Neutrophil (primary cell): ENCODE results near the gene TIMM9.

ENCODE experiments used
- H3K27ac ChIP-seq: fragments of 200-600 bp; sonication (generic); 2 replicates; pipeline ENCODE4 v1.5.1; 2016; ENCODE audit warnings: mild to moderate bottlenecking, moderate library complexity
- H3K27me3 ChIP-seq: fragments of 200-600 bp; sonication (generic); 2 replicates; pipeline ENCODE4 v1.6.0; 2016; ENCODE audit warnings: mild to moderate bottlenecking
- H3K36me3 ChIP-seq: fragments of 200-600 bp; sonication (generic); 2 replicates; pipeline ENCODE4 v1.5.1; 2017
- H3K4me1 ChIP-seq, 2 experiments: fragments of 200-600 bp in 1 of 2; sonication (generic) in 1 of 2; 1 replicate in 1 of 2; 2 replicates in 1 of 2; pipeline versions ENCODE4 v1.5.1 to v1.6.1; 2013 to 2016; ENCODE audit warnings: low read depth in 1 of 2, low read length in 1 of 2, mild to moderate bottlenecking in 1 of 2, moderate library complexity in 1 of 2; ENCODE audit not compliant: control insufficient read depth in 1 of 2, insufficient read depth in 1 of 2
- H3K4me3 ChIP-seq, 2 experiments: fragments of 200-600 bp in 1 of 2; sonication (generic) in 1 of 2; 1 replicate in 1 of 2; 2 replicates in 1 of 2; pipeline ENCODE4 v1.5.1; 2013 to 2016; ENCODE audit warnings: low read depth in 1 of 2, low read length in 1 of 2, mild to moderate bottlenecking in 1 of 2, moderate library complexity in 1 of 2
- H3K9me3 ChIP-seq: fragments of 200-600 bp; sonication (generic); 2 replicates; pipeline ENCODE4 v1.5.1; 2016
- TF ChIP-seq, protein P1 (sequence below): fragments of 200-600 bp; sonication (generic); IDR thresholded peaks from 2 replicates; pipeline ENCODE4 v1.5.1; 2016; ENCODE audit warnings: antibody characterized with exemption

Gene TIMM9

GRCh38 chr14:58465421-58465820 lies 38.1 kb upstream of the TIMM9 start:
- peaks cover 45% of the 10 kb centered on the region for H3K36me3 ChIP-seq
- TF ChIP-seq, protein P1, sequence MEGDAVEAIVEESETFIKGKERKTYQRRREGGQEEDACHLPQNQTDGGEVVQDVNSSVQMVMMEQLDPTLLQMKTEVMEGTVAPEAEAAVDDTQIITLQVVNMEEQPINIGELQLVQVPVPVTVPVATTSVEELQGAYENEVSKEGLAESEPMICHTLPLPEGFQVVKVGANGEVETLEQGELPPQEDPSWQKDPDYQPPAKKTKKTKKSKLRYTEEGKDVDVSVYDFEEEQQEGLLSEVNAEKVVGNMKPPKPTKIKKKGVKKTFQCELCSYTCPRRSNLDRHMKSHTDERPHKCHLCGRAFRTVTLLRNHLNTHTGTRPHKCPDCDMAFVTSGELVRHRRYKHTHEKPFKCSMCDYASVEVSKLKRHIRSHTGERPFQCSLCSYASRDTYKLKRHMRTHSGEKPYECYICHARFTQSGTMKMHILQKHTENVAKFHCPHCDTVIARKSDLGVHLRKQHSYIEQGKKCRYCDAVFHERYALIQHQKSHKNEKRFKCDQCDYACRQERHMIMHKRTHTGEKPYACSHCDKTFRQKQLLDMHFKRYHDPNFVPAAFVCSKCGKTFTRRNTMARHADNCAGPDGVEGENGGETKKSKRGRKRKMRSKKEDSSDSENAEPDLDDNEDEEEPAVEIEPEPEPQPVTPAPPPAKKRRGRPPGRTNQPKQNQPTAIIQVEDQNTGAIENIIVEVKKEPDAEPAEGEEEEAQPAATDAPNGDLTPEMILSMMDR: no peak
- no peak overlapping the region for H3K27ac ChIP-seq

GRCh38 chr14:58464652-58465051 lies 37.3 kb upstream of the TIMM9 start:
- Histone ChIP-seq H3K4me3 (no peak overlapping the region), H3K9me3 (no peaks in the 10 kb centered on the region), H3K27me3 (no peaks in the 10 kb centered on the region), H3K36me3 (peaks cover 53% of the 10 kb centered on the region), H3K4me1 (no peaks in the 10 kb centered on the region), H3K27ac (no peak overlapping the region)
- TF ChIP-seq, protein P1: no peak

More at GRCh38 chr14:58465421-58465820, 38.1 kb upstream of the TIMM9 start:
- no peak overlapping the region for H3K4me3 ChIP-seq
- no peaks in the 10 kb centered on the region for H3K4me1 ChIP-seq
- H3K9me3 ChIP-seq: no peaks in the 10 kb centered on the region
- no peaks in the 10 kb centered on the region for H3K27me3 ChIP-seq

- Histone ChIP-seq H3K27ac (no peak overlapping the region), H3K9me3 (no peaks in the 10 kb centered on the region), H3K36me3 (peaks cover 46% of the 10 kb centered on the region), H3K4me3 (no peak overlapping the region), H3K4me1 (no peaks in the 10 kb centered on the region), H3K27me3 (no peaks in the 10 kb centered on the region)
- TF ChIP-seq, protein P1: no peak
These were observed 35.8 kb upstream of the TIMM9 start for GRCh38 chr14:58463147-58463546.

DNA sequence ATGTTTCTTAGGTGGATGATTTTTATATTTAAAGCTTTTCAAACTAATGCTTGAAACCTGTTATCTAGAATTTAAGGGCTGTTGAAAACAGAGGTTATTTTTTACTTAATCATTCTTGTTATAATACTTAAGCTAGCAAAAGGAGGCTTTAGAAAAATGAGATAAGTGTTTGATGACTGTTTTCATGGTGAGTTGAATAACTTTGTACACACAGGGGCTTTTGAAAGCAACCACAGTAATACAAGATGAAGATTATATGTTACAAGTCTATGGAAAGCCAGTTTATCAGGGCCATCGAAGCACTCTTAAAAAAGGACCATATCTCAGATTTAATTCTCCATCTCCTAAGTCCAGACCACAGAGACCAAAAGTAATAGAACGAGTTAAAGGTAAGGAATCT lies 33.4 kb upstream of the TIMM9 start:
- TF ChIP-seq, protein P1: no peak
- Histone ChIP-seq H3K4me1 (no peaks in the 10 kb centered on the region), H3K27me3 (no peaks in the 10 kb centered on the region), H3K27ac (no peak overlapping the region), H3K36me3 (peaks cover 52% of the 10 kb centered on the region), H3K4me3 (no peak overlapping the region), H3K9me3 (no peaks in the 10 kb centered on the region)

DNA sequence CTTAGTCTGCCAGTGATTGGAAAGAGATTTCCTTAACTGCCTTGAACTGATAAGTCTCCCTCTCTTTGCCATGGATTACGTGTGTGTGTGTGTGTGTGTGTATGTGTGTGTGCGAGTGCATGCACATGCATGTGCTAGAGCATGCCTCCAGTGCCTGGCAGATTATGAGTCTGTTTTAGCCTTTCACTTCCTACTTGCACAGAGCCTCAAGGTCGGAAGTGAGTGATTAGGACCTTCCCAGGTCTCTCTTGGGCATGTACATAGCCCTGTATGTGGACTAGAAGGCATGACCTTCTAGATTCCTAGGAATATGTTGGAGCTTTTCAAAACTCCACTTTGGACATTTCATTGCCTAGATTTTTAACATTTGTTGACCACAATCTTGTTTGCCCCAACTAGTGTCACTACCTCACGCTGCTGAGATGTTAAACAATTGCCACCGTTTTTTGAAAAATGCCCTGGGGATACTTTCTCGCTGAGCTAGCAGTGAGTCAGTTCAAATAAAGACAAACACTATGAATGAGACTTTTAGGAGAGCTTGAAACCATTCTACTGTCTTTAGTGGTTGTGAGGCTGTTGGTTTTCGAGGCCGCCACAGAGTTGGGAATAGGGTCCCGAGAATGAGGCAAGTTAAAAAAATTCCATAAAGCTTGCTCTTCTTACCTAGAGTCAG lies 28.4 kb upstream of the TIMM9 start:
- Histone ChIP-seq H3K4me1 (no peaks in the 10 kb centered on the region), H3K36me3 (peaks cover 64% of the 10 kb centered on the region), H3K27ac (no peak overlapping the region), H3K9me3 (no peaks in the 10 kb centered on the region), H3K4me3 (no peak overlapping the region), H3K27me3 (no peaks in the 10 kb centered on the region)
- TF ChIP-seq, protein P1: no peak
